ENCODE results near the gene FAM200B. TPM values are rescaled to one million over a fixed set of nuclear protein-coding genes. Genes with fewer than 3 reads are reported as not detected.
A peak's percentile ranks its signal among the peaks of the same experiment; 100 is the strongest.

Gene FAM200B
- total and polyA plus RNA-seq, 2 of the 4 experiments (the other 2 are of a cell fraction), result 16.7 to 18.5 TPM

- TF ChIP-seq USF2 (IDR thresholded peaks at IDR 0.05; ENCODE audit: low read depth, low read length) (no peak), FOS (IDR thresholded peaks at IDR 0.05; ENCODE audit: low read depth, low read length) (no peak)
Measured at GRCh38 chr4:15696866-15697265, 15.2 kb downstream of the FAM200B start (continued).

GRCh38 chr4:15702941-15703403 is 21.3 kb downstream of the FAM200B start, which contains the start of gene BST1:
BST1 (plus strand) TSS chr4:15703065; CDS start chr4:15703145, 80 bp downstream.
- peak within 1 kb of the TSS; percentile 20 for H2BK5ac ChIP-seq (ENCODE audit: low read depth, low read length, poor library complexity, severe bottlenecking)
- H3K14ac ChIP-seq (replicated peaks; ENCODE audit: low read depth, low read length), result peak within 1 kb of the TSS; percentile 87
- no TSS peak for BruUV-seq (replicated peaks)
- 7% methylated on average over 18 of the region's 43 CpGs; no CpG with 5 or more reads in 1 of the 2 experiments for WGBS, 2 experiments (ENCODE audit: extremely low coverage in 2 of 2, insufficient read length in 1 of 2)
- H4K8ac ChIP-seq (ENCODE audit: low read depth in 2 of 2, low read length in 2 of 2), result peak within 1 kb of the TSS; percentile 26 to 94
- ChIA-PET POLR2A (ENCODE audit: unreplicated experiment) (no interaction called here), CTCF (no interaction called here)
- peak within 1 kb of the TSS; percentile 50 for H4K91ac ChIP-seq (ENCODE audit: insufficient read depth, low read depth, low read length)
- peak within 1 kb of the TSS; percentile 84 for H3K23ac ChIP-seq (ENCODE audit: low read depth, low read length)
- peak within 1 kb of the TSS; percentile 63 for H3K18ac ChIP-seq (ENCODE audit: low read depth, low read length)
- peak within 1 kb of the TSS; percentile 62 for H2AK5ac ChIP-seq (ENCODE audit: low read depth, low read length)
- H3K79me1 ChIP-seq (ENCODE audit: low read depth in 1 of 2, low read length in 2 of 2), result 0 out of 4 replicates have a peak, but pooled peaks cover 0 to 3% of the 10 kb centered on the region in 2 experiments
- DNase-seq (peak; percentile 50), ATAC-seq (ENCODE audit: low read depth) (peak; percentile 79)
- H3K4me3 ChIP-seq (ENCODE audit: insufficient read depth, low read depth, low read length), result peak within 1 kb of the TSS; percentile 39
- no peak within 1 kb of the TSS for H3K56ac ChIP-seq (ENCODE audit: extremely low read depth, insufficient read depth, low read length)
- intact Hi-C loops (cut with micrococcal nuclease) (no loop called here), in situ Hi-C loops (cut with MboI; ENCODE audit: low sequenced_read_pairs) (no loop called here), dilution Hi-C loops (cut with HindIII; ENCODE audit: low sequenced_read_pairs, unreplicated experiment) (no loop called here)
- H2BK15ac ChIP-seq (ENCODE audit: low read depth, low read length), result 0 out of 3 replicates have a peak within 1 kb of the TSS, but pooled peaks have one; percentile 48
- peak within 1 kb of the TSS; percentile 33 for H2AK9ac ChIP-seq (replicated peaks; ENCODE audit: low read depth, low read length, poor library complexity)
- H3K36me3 ChIP-seq (ENCODE audit: control insufficient read depth, insufficient read depth, low read length), result no peaks in the 10 kb centered on the region
- peak within 1 kb of the TSS; percentile 80 for H3K4ac ChIP-seq (ENCODE audit: low read depth, low read length)
- peak within 1 kb of the TSS; percentile 60 for H4K5ac ChIP-seq (ENCODE audit: low read depth, low read length)
- peaks cover 11% of the 10 kb centered on the region for H3K9me1 ChIP-seq (ENCODE audit: insufficient read depth, low read length)
- H4K20me1 ChIP-seq (ENCODE audit: insufficient read depth, low read length), result no peaks in the 10 kb centered on the region
- no peak for TF ChIP-seq MXI1 (IDR thresholded peaks at IDR 0.05; ENCODE audit: borderline replicate concordance, low read depth, low read length)
- no peak for TF ChIP-seq SMC3 (IDR thresholded peaks at IDR 0.05; ENCODE audit: low read depth, low read length)
- no peak for TF ChIP-seq RCOR1 (IDR thresholded peaks at IDR 0.05; ENCODE audit: insufficient replicate concordance, low read length)
- no peak for TF ChIP-seq RAD21 (IDR thresholded peaks at IDR 0.05; ENCODE audit: low read length)
- TF ChIP-seq CHD1 (IDR thresholded peaks at IDR 0.05; ENCODE audit: low read depth, low read length), result no peak
- TF ChIP-seq CEBPB (IDR thresholded peaks at IDR 0.05; ENCODE audit: low read depth, low read length), result no peak
- no peak for TF ChIP-seq FOS (IDR thresholded peaks at IDR 0.05; ENCODE audit: low read depth, low read length)
- no peak; the same call in 1 of the 2 replicates for TF ChIP-seq MAZ (IDR thresholded peaks at IDR 0.05; ENCODE audit: borderline replicate concordance, low read depth, low read length)
- TF ChIP-seq BHLHE40 (IDR thresholded peaks at IDR 0.05; ENCODE audit: low read depth, low read length), result no peak
- no peak for TF ChIP-seq NFE2L2 (IDR thresholded peaks at IDR 0.05; ENCODE audit: low read depth, low read length)
- TF ChIP-seq CTCF (conservative IDR thresholded peaks at IDR 0.05; ENCODE audit: low read depth, low read length), result no peak
- H3K4me1 ChIP-seq (ENCODE audit: control insufficient read depth, insufficient read depth, low read length), result no peaks in the 10 kb centered on the region; the same call in 1 of the 2 replicates
- no peak within 1 kb of the TSS; the same call in 1 of the 2 replicates for H3K27ac ChIP-seq (ENCODE audit: insufficient read depth, low read length)
- H2BK20ac ChIP-seq (ENCODE audit: low read depth, low read length), result peak within 1 kb of the TSS; percentile 61; the same call in 1 of the 2 replicates
- H2AFZ ChIP-seq (replicated peaks; ENCODE audit: low read length, poor library complexity), result peak within 1 kb of the TSS; percentile 90
- peak within 1 kb of the TSS; percentile 67 for H3K9ac ChIP-seq (ENCODE audit: low read depth, low read length)
- no peaks in the 10 kb centered on the region for H3K9me3 ChIP-seq (ENCODE audit: control insufficient read depth, insufficient read depth, low read length)
- H2BK120ac ChIP-seq (ENCODE audit: low read depth, low read length), result peak within 1 kb of the TSS; percentile 72
- peak within 1 kb of the TSS; percentile 44 for H3K4me2 ChIP-seq (ENCODE audit: low read depth, low read length)
- H3K27me3 ChIP-seq (ENCODE audit: control insufficient read depth, insufficient read depth, low read length), result no peaks in the 10 kb centered on the region

Data from IMR-90 (cell line).